IPS-18c (cell line): ENCODE measurements around the gene PHPT1.
"Not testable (repeated sequence)": the region's sequence is repeated elsewhere in the genome, so short reads cannot be mapped to it uniquely, and the experiment has no call there.

Source experiments
- H3K4me3 ChIP-seq: 2 replicates; pipeline ENCODE4 v1.7.0; 2013; ENCODE audit warnings: low read depth, mild to moderate bottlenecking, low read length, moderate library complexity; ENCODE audit not compliant: insufficient read depth
- H3K9me3 ChIP-seq: one replicate; pipeline ENCODE4 v1.6.1; 2013; ENCODE audit warnings: mild to moderate bottlenecking, low read length, moderate library complexity; ENCODE audit not compliant: control insufficient read depth, insufficient read depth

The PHPT1 gene

DNA sequence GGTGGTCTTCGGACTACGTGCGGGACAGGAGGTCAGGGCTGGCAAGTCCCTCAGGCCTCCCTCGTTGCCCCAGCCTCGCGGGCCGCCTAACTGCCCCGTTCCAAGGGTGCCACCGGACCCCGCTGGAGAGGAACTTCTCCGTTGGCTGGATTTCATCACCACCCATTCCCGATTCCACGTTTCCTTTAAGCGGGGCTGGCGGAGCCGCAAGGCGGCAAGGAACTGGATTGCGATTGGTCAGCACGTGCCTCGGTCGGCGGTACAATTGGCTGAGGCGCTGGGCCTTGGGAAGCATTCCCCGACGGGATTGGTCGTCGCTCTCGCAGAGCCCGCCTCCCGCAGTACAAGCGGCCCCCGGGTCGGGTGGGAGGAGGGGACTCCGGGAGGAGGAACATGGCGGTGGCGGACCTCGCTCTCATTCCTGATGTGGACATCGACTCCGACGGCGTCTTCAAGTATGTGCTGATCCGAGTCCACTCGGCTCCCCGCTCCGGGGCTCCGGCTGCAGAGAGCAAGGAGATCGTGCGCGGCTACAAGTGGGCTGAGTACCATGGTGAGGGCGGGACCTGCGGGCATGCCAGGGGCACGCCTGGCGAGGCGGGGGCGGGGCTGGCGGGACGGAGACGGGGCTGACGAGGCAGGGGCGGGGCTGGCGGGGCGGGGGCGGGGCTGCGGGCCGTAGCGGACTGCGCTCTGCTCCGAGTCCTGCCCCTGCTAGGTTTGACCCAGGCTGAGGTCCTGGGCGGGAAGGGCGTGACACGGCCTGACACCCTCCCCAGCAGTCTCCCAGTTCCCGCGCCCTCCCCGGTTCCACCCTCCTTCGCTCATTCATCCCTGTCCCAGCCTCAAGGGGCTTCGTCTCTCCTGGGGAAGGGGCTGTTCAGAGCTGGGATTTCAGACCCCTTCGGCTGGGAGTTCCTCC, at the start of gene PHPT1:
PHPT1 (plus strand) TSS at position 372 of the 922 bp plus-strand sequence; CDS start at position 394, 22 bp downstream.
- H3K9me3 ChIP-seq, result peaks cover 2% of the 10 kb centered on the region
- peak within 1 kb of the TSS; percentile 92 for H3K4me3 ChIP-seq

DNA sequence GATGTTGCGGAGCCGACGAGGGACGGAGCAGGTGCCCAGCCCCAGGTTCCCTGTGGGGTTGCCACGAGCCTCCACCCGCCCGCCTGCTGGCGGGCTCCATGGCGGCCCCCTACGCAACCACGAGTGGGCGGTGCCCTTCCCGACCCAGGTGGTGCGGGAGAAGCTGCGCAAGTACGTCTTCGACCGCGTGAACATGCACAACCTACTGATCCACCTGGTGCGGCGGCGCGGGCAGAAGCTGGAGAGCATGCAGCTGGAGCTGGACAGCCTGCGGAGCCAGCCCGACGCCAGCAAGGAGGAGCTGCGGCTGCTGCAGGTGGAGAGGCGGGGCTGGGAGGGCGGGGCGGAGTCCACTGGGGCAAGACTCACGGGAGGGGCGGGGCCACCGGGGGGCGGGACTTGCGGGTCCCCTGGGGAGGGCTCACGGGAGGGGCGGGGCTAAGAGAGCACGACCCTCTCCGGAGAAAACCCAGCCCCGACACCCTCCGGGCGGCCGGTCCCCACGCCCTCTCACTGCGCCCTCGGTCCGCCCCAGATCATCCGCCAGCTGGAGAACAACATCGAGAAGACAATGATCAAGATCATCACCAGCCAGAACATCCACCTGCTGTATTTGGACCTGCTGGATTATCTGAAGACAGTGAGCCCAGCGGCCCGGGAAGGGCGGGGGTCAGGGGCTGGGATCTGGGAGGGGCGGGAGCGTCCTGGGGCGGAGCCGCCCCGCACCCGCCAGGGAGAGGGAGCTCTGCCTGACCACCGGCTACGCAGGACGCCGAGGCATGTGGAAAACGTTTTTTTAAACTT, 49.2 kb upstream of the PHPT1 start:
- H3K4me3 ChIP-seq, result peak overlapping the region; percentile 61
- no peaks in the 10 kb centered on the region for H3K9me3 ChIP-seq

DNA sequence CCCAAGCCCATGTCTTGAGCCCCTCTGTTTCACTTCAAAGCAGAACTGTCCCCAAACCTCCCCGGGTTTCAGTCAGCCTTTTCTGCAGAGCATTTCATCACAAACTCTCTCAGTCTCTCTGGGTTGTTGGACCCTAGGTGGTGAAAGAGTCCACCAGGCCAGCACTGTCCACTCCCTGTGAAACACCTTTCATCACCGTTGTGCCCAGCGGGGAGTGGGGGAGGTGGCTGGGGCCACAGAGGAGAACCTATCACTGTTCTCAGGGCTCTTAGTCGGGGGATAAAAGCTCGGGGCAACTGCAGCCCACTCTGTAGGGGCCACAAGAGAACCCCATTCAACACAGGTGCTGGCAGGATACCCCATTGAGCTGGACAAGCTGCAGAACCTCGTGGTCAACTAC, 46.9 kb upstream of the PHPT1 start:
- Histone ChIP-seq H3K4me3 (no peak overlapping the region), H3K9me3 (no peaks in the 10 kb centered on the region)

DNA sequence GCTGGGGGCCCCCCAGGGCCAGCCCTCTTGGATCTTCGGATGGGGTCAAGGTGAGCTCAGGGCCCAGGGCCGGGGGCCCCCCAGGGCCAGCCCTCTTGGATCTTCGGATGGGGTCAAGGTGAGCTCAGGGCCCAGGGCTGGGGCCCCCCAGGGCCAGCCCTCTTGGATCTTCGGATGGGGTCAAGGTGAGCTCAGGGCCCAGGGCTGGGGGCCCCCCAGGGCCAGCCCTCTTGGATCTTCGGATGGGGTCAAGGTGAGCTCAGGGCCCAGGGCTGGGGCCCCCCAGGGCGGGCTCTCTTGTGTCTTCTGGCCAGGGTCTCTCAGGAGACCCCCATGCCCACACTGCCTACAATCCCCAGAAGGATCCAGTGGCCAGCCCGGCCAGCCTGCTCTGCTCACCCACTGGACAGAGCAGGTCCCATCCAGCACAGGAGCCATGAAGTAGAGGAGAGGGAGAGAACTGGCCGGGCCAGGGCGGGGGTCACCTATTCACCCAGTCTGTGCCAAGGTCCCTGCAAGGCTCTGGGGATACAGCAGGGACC, 46.1 kb upstream of the PHPT1 start:
- not testable (repeated sequence) for H3K4me3 ChIP-seq, H3K9me3 ChIP-seq

DNA sequence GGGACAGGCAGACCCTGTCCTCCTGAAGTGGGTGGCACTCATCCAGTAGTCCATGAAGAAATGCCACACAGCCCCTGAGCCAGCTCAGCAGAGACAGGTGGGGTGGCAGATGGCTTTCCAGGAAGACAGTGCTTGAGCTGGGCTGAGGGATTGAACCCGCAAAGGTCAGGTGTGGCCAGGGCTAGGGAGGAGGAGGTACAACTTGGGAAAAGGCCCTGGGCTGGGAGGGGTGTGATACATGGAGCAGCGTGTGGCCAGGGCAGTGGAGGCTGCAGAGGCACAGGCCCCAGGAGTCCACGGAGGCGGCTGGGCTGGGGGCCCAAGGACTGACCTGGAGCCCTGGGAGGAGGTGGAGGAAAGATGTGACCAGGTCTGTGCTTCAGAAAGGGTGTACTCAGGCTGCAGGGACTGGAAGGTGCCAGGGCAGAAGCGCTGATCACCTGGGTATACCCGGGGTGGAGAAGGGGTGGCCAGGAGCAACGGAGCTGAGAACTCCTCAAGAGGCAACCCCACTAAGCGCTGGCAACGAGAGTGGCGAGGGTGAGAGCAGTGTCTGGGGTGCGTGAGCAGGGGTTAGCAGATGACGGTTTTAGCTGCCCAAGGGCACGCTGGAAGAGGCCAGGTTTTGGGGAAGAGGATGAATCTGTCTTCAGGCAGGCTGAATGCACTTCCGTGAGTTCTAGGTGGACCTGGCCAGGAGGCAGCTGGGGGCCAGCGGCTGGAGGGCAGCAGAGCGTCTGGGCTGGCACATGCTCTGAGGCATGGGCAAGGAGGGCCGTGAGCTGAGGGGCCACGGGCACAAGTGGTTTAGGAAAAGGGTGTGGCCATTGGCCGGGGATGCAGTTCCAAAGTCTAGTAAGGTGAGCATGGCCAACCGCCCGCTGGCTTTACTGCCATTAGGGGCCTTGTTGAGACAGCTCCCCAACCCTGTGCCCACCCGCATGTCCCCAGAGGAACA, 45.4 kb upstream of the PHPT1 start:
- Histone ChIP-seq H3K4me3 (no peak overlapping the region), H3K9me3 (no peaks in the 10 kb centered on the region)

DNA sequence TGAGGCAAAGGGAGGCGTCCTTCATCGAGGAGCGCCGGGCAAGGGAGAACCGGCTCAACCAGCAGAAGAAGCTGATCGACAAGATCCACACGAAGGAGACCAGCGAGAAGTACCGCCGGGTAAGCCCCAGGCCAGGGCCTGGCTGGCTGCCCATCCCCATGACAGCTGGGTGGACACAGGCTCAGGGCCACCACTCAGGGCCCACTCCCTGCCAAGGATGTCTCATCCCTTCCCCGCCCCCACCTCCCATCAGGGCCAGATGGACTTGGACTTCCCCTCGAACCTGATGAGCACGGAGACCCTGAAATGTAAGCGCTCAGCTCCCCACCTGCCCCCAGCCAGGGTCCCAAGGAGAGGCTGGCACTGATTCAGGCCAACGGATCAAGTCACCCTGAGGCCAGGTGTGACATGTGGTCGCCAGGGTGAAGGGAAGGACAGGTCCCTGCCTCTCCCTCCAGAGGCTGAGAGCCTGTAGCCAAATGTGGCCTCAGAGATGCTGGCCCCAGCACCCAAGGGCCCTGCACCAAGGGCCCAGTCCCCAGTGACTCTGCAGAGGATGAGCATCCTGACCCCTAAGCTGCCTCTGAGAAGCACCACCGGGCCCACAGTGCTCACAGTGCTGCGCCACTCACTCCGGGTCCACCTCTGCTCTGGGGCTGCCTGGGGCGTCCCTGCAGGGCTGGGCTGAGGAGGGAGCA, 44.6 kb upstream of the PHPT1 start:
- H3K4me3 ChIP-seq, result no peak overlapping the region
- no peaks in the 10 kb centered on the region for H3K9me3 ChIP-seq

DNA sequence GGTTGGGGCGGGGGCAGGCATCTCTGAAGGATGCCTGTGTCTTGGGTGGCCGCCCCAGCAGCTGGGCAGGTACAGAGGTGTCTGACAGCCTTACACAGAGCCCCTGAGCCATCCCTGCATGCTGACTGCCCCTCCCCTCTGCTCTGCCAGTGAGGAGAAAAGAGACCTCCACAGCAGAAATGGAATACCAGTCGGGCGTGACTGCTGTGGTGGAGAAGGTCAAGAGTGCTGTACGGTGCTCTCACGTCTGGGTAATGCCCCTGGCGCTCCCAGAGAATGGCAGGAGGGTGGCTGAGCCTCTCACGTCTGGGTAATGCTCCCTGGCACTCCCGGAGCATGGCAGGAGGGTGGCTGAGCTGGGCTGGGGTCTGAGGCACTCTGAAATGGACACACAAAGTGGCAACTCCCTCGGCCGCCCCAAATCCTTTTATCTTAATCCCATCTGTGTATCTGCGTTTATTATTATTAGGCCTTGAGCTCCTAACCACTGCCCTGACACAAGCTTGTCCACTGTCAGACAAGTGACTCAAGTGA, 43.9 kb upstream of the PHPT1 start:
- Histone ChIP-seq H3K4me3 (no peak overlapping the region), H3K9me3 (no peaks in the 10 kb centered on the region)

DNA sequence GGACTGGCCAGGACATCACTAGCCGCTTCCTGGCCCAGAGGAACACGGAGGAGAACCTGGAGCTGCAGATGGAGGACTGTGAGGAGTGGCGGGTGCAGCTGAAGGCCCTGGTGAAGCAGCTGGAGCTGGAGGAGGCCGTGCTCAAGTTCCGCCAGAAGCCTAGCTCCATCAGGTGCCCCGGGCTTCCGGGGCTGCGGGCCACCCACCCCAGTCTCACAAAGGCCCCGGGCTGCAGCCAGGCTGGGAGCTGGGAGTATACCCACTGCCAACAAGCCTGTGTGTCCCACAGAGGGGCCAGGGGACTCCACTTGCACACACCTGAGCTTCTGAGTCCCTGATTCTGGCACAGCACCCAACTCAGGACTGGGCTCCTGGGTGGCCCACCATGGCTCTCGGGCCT, 43.1 kb upstream of the PHPT1 start:
- Histone ChIP-seq H3K4me3 (no peak overlapping the region), H3K9me3 (no peaks in the 10 kb centered on the region)

DNA sequence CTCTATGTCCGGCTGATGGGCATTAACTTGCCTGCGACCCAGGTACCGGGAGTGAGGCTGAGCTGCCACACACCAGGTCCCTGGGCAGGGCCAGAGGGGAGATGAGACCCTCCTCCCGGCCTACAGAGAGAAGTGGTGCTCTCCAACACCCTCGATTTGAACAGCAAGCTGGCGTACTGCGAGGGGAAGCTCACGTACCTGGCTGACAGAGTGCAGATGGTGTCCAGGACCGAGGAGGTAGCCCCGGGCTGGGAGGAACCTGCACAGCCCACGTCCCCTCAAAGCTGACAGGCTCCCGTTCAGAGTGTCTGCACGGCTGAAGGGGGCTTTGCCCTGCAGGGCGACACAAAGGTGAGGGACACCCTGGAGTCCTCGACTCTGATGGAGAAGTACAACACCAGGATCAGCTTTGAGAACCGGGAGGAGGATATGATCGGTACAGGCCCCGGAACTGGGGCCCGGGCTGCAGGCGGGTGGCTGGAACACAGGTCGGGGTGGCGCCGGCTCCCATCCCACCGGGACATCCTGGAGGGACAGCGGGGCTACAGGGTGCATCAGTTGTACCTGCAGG, 42.5 kb upstream of the PHPT1 start:
- peak overlapping the region; percentile 86 for H3K4me3 ChIP-seq
- no peaks in the 10 kb centered on the region for H3K9me3 ChIP-seq

DNA sequence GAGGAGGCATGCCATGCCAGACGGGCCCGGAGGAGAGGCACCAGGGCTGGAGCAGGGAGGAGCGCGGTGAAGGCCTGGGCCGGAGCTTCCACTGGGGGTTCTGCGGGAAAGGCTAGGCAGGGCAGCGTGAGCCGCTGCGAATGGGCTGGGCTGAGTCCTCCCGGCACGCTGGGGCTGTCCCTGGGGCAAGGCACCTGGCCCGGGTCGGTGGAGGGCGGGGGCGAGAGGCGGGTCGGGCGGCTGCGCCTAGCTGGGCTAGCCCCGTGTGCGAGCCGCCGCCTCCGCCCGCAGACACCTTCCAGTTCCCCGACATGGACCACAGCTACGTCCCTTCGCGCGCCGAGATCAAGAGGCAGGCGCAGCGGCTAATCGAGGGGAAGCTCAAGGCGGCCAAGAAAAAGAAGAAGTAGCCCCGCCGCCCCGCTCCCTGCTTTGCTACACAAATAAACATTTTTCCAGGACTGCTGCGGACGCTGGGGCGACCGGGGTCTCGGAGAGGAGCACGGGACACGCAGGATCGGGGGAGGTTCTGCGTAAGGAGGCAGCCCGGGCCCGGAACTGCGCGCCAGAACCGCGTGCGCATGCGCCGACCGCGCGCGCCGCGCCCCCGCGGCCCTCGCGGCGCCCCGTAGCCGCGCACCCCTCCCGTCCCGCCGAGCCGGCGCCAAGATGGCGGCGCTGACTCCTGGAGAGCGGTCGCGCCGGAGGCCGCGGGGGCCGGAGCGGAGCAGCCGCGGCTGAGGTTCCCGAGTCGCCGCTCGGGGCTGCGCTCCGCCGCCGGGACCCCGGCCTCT, 41.7 kb upstream of the PHPT1 start, which contains the start of gene RABL6:
RABL6 (plus strand) TSS at position 668 of the 794 bp plus-strand sequence. CDS start 249 bp downstream, outside the sequence.
- Histone ChIP-seq H3K9me3 (no peaks in the 10 kb centered on the region), H3K4me3 (peak within 1 kb of the TSS; percentile 92)

DNA sequence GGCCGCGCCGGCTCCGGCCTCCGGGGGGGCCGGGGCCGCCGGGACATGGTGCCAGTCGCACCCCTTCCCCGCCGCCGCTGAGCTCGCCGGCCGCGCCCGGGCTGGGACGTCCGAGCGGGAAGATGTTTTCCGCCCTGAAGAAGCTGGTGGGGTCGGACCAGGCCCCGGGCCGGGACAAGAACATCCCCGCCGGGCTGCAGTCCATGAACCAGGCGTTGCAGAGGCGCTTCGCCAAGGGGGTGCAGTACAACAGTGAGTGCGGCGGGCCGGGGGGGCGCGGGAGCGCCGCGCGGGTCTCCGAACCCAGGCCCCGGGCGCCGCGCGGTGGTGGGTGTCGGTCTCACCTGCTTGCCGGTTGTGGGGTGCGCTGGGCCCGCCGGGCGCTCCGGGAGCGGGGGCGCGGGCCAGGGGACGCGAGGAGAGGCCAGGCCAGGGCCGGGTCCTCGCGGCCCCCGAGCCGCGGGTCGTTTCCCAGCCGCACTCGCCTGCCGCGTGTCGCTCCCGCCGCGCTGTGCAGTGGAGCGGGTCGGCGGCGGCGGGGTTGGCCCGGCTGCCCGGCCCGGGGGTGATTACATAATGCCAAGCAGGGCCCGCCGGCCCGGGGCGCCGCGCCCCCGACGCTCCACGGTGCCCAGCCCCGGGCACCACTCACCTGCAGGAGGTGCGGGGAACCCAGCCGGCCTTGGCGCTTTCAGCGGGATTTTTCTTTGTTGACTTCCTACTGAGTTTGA, 41.0 kb upstream of the PHPT1 start:
- Histone ChIP-seq H3K4me3 (peak overlapping the region; percentile 92), H3K9me3 (no peaks in the 10 kb centered on the region)

DNA sequence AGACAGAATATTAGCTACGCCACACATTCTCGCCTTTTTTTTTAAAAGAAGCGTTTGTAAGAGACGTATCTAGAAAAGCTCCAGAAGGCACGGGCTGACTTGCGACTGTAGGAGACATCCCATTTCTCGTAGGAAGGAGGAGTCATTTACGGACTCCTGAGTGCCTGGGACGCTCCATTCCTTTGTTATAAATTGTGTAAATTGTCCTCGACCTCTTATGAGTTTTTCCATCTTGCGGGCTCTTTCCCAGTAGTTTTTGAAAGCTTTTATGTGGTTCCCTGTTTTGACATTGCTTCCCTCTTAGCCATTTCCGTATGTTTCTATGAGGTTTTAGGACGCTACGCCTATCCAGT, 40.4 kb upstream of the PHPT1 start:
- no peaks in the 10 kb centered on the region for H3K9me3 ChIP-seq

DNA sequence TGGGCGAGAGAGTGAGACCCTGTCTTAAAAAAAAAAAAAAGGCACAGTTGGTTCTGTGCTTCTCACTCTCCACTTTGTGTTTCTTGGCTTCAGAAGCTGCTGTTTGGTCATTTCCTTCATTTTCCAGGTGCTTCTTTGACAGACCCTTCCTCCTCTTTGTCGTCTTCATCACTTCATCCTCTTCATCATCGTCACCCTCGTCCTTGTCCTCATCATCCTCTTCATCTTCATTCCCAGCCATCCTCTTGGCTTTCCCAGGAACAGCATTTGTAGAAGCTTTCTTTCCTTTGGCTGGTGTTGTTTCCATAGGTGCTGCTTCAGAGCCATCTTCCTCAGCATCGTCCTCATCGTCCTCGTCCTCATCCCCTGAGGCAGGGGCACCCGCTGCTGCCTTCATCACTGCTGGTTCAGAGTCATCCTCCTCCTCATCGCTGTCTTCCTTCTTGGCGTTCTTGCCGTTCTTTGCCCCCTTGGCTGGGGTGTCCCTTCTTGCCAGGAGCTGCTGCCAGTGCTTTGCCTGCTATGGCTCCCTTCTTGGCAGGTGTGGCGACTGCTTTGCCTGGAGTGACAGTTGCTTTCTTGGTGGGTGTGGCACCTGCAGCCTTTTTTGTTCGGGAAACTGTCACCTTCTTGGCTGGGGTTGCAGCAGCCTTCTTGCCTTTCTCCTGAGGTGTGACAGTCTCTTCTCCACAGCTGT, 34.3 kb upstream of the PHPT1 start:
- H3K4me3 ChIP-seq, result no peak overlapping the region
- H3K9me3 ChIP-seq, result no peaks in the 10 kb centered on the region

More for the DNA sequence above, 40.4 kb upstream of the PHPT1 start:
- peak overlapping the region; percentile 92 for H3K4me3 ChIP-seq

DNA sequence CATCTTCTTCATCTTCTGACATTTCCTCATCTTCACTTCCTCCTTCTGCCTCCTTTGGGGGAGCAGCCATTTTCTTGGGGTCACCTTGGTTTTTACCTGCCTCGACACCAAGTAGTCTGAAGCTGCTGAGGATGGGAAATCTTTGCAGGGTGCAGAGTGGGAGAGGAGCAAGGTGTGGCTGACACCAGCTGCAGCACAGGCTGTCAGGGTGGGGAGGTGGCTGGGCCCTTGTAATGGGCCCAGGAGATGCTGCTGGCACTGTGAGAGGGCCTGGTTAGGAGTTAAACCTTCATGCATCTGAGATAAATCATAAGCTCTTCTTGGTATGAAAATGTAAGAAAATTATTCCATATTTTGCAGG, 33.8 kb upstream of the PHPT1 start:
- no peaks in the 10 kb centered on the region for H3K9me3 ChIP-seq
- no peak overlapping the region for H3K4me3 ChIP-seq
